Vagina (tissue), 2 donors: ENCODE results near the gene PRR22. TPM values are rescaled to one million over a fixed set of nuclear protein-coding genes. Genes with fewer than 3 reads are reported as not detected.
A peak's percentile ranks its signal among the peaks of the same experiment; 100 is the strongest.

Experiments
- DNase-seq, 2 donors: peaks; one replicate each; pipeline ENCODE4 v3.0.0-alpha.2; 2017; ENCODE audit errors: extremely low spot score in 2 of 2
- H3K27ac ChIP-seq: fragments of 200-600 bp; sonication (generic); one replicate; pipeline ENCODE4 v1.5.1; 2019
- H3K27me3 ChIP-seq: fragments of 200-600 bp; sonication (generic); one replicate; pipeline ENCODE4 v1.5.1; 2019
- H3K36me3 ChIP-seq, 2 donors: fragments of 200-600 bp; sonication (generic); one replicate each; pipeline ENCODE4 v1.5.1; 2017 to 2019
- H3K4me1 ChIP-seq: fragments of 200-600 bp; sonication (generic); one replicate; pipeline ENCODE4 v1.5.1; 2019
- H3K4me3 ChIP-seq, 2 donors: fragments of 200-600 bp; sonication (generic); 1 replicate in 1 of 2; 2 replicates in 1 of 2; pipeline ENCODE4 v1.5.1; 2016 to 2019
- H3K9me3 ChIP-seq: fragments of 200-600 bp; sonication (generic); one replicate; pipeline ENCODE4 v1.5.1; 2019
- POLR2A ChIP-seq, 2 donors: fragments of 450-650 bp; IDR thresholded peaks; one replicate each; pipeline ENCODE4 v1.6.1; 2017; ENCODE audit warnings: antibody characterized with exemption in 2 of 2, mild to moderate bottlenecking in 2 of 2, moderate library complexity in 2 of 2
- POLR2AphosphoS5 ChIP-seq, 2 donors: sonication (generic); formaldehyde crosslinking; IDR thresholded peaks; one replicate each; pipeline ENCODE4 v1.9.0; 2017; ENCODE audit warnings: antibody characterized with exemption in 2 of 2, mild to moderate bottlenecking in 2 of 2, low read depth in 1 of 2; ENCODE audit not compliant: insufficient read depth in 1 of 2
- intact Hi-C: fragments of 100-400 bp; cut with DNase I; formaldehyde crosslinking; loops from one replicate; pipeline ENCODE4 v1.15.1; 2023
- total RNA-seq: library from RNA; depleted of rRNA; stranded (reverse); fragments of >200 nt; gene quantifications from one replicate; pipeline ENCODE4 v1.2.3, GENCODE V29; 2016
- TF ChIP-seq, protein P1 (sequence below), 3 experiments: fragments of 450-650 bp in 2 of 3; fragments of 200-600 bp in 1 of 3; sonication (generic) in 1 of 3; IDR thresholded peaks; one replicate each; pipeline ENCODE4 v1.5.1; 2017 to 2019; ENCODE audit warnings: antibody characterized with exemption in 3 of 3, mild to moderate bottlenecking in 2 of 3, moderate library complexity in 2 of 3

PRR22 gene
- total RNA-seq, 1 donor from 2014 or later = 0.98 TPM

DNA sequence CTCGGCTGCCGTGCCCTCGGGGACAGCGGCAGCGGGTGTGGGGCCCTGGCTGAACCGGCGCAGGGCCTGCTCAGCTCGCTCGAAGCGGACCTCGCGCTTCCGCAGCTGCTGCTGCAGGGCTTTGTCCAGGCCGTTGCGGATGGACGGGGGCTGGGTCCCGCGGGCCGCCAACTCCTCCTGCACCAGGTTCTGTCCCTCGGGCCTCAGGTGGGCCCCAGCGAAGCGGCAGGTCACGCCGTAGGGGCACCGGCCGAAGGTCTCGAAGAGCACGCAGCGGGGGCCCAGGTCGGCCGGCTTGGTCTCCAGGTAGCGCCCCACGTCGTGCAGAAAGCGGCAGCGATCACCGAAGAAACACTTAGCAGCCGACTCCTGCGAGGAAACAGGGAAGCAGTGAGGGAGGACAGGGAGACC lies 4.8 kb upstream of the PRR22 start:
- no peaks in the 10 kb centered on the region for H3K9me3 ChIP-seq
- TF ChIP-seq, protein P1, sequence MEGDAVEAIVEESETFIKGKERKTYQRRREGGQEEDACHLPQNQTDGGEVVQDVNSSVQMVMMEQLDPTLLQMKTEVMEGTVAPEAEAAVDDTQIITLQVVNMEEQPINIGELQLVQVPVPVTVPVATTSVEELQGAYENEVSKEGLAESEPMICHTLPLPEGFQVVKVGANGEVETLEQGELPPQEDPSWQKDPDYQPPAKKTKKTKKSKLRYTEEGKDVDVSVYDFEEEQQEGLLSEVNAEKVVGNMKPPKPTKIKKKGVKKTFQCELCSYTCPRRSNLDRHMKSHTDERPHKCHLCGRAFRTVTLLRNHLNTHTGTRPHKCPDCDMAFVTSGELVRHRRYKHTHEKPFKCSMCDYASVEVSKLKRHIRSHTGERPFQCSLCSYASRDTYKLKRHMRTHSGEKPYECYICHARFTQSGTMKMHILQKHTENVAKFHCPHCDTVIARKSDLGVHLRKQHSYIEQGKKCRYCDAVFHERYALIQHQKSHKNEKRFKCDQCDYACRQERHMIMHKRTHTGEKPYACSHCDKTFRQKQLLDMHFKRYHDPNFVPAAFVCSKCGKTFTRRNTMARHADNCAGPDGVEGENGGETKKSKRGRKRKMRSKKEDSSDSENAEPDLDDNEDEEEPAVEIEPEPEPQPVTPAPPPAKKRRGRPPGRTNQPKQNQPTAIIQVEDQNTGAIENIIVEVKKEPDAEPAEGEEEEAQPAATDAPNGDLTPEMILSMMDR (IDR thresholded peaks at IDR 0.05) = no peak
- H3K4me1 ChIP-seq = peaks cover 13% of the 10 kb centered on the region
- no peak overlapping the region for H3K4me3 ChIP-seq
- peaks cover 0 to 55% of the 10 kb centered on the region in 2 donors for H3K36me3 ChIP-seq
- no peak for DNase-seq
- intact Hi-C loops = no loop called here
- no peak overlapping the region for H3K27ac ChIP-seq
- H3K27me3 ChIP-seq = no peaks in the 10 kb centered on the region

- Histone ChIP-seq H3K27ac (no peak overlapping the region), H3K27me3 (no peaks in the 10 kb centered on the region), H3K4me3 (no peak overlapping the region), H3K9me3 (no peaks in the 10 kb centered on the region), H3K4me1 (peaks cover 13% of the 10 kb centered on the region), H3K36me3 (peaks cover 0 to 55% of the 10 kb centered on the region in 2 donors)
- TF ChIP-seq POLR2AphosphoS5 (IDR thresholded peaks at IDR 0.05; ENCODE audit: insufficient read depth in 1 of 2, low read depth in 1 of 2) (no peak), POLR2A (IDR thresholded peaks at IDR 0.05) (no peak)
- TF ChIP-seq, protein P1 (IDR thresholded peaks at IDR 0.05) = no peak
- intact Hi-C loops = no loop called here
- DNase-seq = no peak
These were observed 3.9 kb upstream of the PRR22 start for GRCh38 chr19:5788422-5788821.

DNA sequence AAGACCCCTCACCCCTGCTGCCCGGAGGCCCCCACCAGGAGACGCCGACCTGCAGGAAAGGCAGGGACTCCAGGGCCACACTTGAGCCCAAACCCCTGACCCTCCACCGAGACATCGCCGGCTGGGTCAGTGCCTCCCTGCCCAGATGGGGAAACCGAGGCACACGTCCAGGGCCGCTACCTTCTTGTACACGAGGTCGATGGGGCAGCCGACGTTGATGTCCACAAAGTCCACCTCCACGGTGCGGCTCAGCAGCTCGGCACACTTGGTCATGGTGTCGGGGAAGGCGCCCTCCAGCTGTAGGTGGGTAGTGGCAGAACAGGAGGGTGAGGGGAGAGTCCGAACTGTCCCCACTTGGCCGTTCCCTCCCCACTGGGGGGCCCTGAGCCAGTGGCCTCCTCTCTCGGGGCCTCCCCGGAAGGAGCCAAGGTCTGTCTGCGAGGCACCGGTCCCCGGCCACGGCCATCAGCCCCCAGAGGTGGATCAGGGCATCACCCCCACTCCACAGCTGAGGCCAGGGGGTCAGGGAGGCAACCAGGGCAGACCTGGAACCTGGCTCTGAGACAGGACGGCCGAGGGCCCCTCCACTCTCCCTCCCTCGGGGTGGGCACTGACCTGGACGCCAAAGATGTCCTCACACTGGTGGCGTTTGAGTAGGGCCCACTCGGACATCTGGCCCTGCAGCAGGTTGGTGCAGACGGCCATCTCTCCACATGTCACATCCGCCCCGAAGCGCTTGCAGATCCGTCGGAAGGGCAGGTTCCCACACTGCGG lies 3.0 kb upstream of the PRR22 start:
- TF ChIP-seq POLR2A (IDR thresholded peaks at IDR 0.05) (no peak), POLR2AphosphoS5 (IDR thresholded peaks at IDR 0.05; ENCODE audit: insufficient read depth in 1 of 2, low read depth in 1 of 2) (no peak)
- TF ChIP-seq, protein P1 (IDR thresholded peaks at IDR 0.05) = no peak
- peaks cover 0 to 55% of the 10 kb centered on the region in 2 donors for H3K36me3 ChIP-seq

GRCh38 chr19:5786593-5787408 lies 2.3 kb upstream of the PRR22 start:
- H3K4me1 ChIP-seq = peaks cover 13% of the 10 kb centered on the region
- no peaks in the 10 kb centered on the region for H3K27me3 ChIP-seq
- H3K4me3 ChIP-seq = no peak overlapping the region
- H3K36me3 ChIP-seq = peaks cover 0 to 55% of the 10 kb centered on the region in 2 donors
- DNase-seq = peak in 1 of 2 donors; percentile 96
- H3K9me3 ChIP-seq = no peaks in the 10 kb centered on the region
- TF ChIP-seq, protein P1 (IDR thresholded peaks at IDR 0.05) = no peak
- TF ChIP-seq POLR2AphosphoS5 (IDR thresholded peaks at IDR 0.05; ENCODE audit: insufficient read depth in 1 of 2, low read depth in 1 of 2) = no peak
- no peak for TF ChIP-seq POLR2A (IDR thresholded peaks at IDR 0.05)
- intact Hi-C loops = no loop called here
- H3K27ac ChIP-seq = no peak overlapping the region

More for the DNA sequence above, 3.0 kb upstream of the PRR22 start:
- no peaks in the 10 kb centered on the region for H3K9me3 ChIP-seq
- H3K4me1 ChIP-seq = peaks cover 13% of the 10 kb centered on the region
- intact Hi-C loops = no loop called here
- DNase-seq = no peak
- H3K27me3 ChIP-seq = no peaks in the 10 kb centered on the region
- H3K27ac ChIP-seq = no peak overlapping the region
- no peak overlapping the region for H3K4me3 ChIP-seq
